Right hindlimb (tissue), 1 donor: ENCODE measurements around the gene OR5B2.
"Not testable (repeated sequence)": the region's sequence is repeated elsewhere in the genome, so short reads cannot be mapped to it uniquely, and the experiment has no call there.

Source experiments
- DNase-seq: peaks from one replicate; pipeline ENCODE4 v3.0.0-alpha.2; 2018

OR5B2 gene

GRCh38 chr11:58428021-58428420 is at the start of gene OR5B2:
OR5B2 (minus strand) TSS chr11:58428121; CDS start chr11:58423261, 4,860 bp downstream.
- no peak for DNase-seq

GRCh38 chr11:58471892-58472291 is 44.0 kb upstream of the OR5B2 start:
- no peak for DNase-seq

GRCh38 chr11:58466293-58466692 is 38.4 kb upstream of the OR5B2 start:
- no peak for DNase-seq

GRCh38 chr11:58465690-58466089 is 37.8 kb upstream of the OR5B2 start:
- no peak for DNase-seq

GRCh38 chr11:58451585-58451984 is 23.7 kb upstream of the OR5B2 start:
- DNase-seq, result no peak

GRCh38 chr11:58446294-58446693 is 18.4 kb upstream of the OR5B2 start:
- no peak for DNase-seq

GRCh38 chr11:58444300-58444699 is 16.4 kb upstream of the OR5B2 start:
- DNase-seq, result no peak

GRCh38 chr11:58442136-58442535 is 14.2 kb upstream of the OR5B2 start, which contains the start of gene OR5B12:
OR5B12 (minus strand) TSS chr11:58442236; CDS start chr11:58440151, 2,085 bp downstream.
- DNase-seq, result no peak

- DNase-seq, result no peak
Observed at GRCh38 chr11:58438486-58438885, 10.6 kb upstream of the OR5B2 start.

- DNase-seq, result no peak
Observed at GRCh38 chr11:58434217-58434616, 6.3 kb upstream of the OR5B2 start.

GRCh38 chr11:58433638-58434203 is 5.8 kb upstream of the OR5B2 start:
- no peak for DNase-seq

GRCh38 chr11:58429273-58429672 is 1.4 kb upstream of the OR5B2 start:
- DNase-seq, result no peak

GRCh38 chr11:58406774-58407173 is 21.1 kb downstream of the OR5B2 start, which contains the start of gene OR5B3:
OR5B3 (minus strand) TSS chr11:58406874; CDS start chr11:58403409, 3,465 bp downstream.
- no peak for DNase-seq

- not testable (repeated sequence) for DNase-seq
Observed at GRCh38 chr11:58399622-58400021, 28.3 kb downstream of the OR5B2 start.

GRCh38 chr11:58395581-58395980 is 32.3 kb downstream of the OR5B2 start:
- no peak for DNase-seq

GRCh38 chr11:58394195-58394594 is 33.7 kb downstream of the OR5B2 start:
- no peak for DNase-seq

- DNase-seq, result no peak
Observed at GRCh38 chr11:58392746-58393145, 35.2 kb downstream of the OR5B2 start.

GRCh38 chr11:58391879-58392278 is 36.0 kb downstream of the OR5B2 start:
- no peak for DNase-seq

- DNase-seq, result no peak
Observed at GRCh38 chr11:58390551-58391063, 37.3 kb downstream of the OR5B2 start.
